HT1080 (cell line): ENCODE measurements around the gene C19orf44. TPM values are rescaled to one million over a fixed set of nuclear protein-coding genes. Genes with fewer than 3 reads are reported as not detected.
"Not testable (repeated sequence)": the region's sequence is repeated elsewhere in the genome, so short reads cannot be mapped to it uniquely, and the experiment has no call there.

Source experiments
- DNase-seq: peaks from one replicate; pipeline ENCODE4 v3.0.0-alpha.2; 2015; ENCODE audit warnings: low read depth
- polyA plus RNA-seq, 2 experiments: library from polyadenylated mRNA; depleted of rRNA; stranded (reverse); fragments of >200 nt; gene quantifications; 2 replicates each; pipeline ENCODE4 v1.2.3, GENCODE V29; 2015
- total RNA-seq: library from RNA; depleted of rRNA; stranded (reverse); fragments of >200 nt; shearing (Covaris generic); gene quantifications from 2 replicates; pipeline ENCODE4 v1.2.3, GENCODE V29; 2014; rRNA removed

Gene C19orf44
- total RNA-seq = 1.4 and 3.1 TPM in 2 replicates
- 1.9 and 2.4 TPM in 2 replicates for polyA plus RNA-seq (2015; cell fraction: cytosol; rRNA removed)
- 4.7 and 4.9 TPM in 2 replicates for polyA plus RNA-seq (2015; cell fraction: nucleus; rRNA removed)

- peak; percentile 99 for DNase-seq
Observed at GRCh38 chr19:16495982-16496612, at the start of gene C19orf44, which contains the start of gene CALR3. C19orf44 (plus strand) TSS chr19:16496394; CDS start chr19:16500793, 4,399 bp downstream. CALR3 (minus strand) TSS chr19:16496167; CDS start chr19:16496129, 38 bp downstream.

DNA sequence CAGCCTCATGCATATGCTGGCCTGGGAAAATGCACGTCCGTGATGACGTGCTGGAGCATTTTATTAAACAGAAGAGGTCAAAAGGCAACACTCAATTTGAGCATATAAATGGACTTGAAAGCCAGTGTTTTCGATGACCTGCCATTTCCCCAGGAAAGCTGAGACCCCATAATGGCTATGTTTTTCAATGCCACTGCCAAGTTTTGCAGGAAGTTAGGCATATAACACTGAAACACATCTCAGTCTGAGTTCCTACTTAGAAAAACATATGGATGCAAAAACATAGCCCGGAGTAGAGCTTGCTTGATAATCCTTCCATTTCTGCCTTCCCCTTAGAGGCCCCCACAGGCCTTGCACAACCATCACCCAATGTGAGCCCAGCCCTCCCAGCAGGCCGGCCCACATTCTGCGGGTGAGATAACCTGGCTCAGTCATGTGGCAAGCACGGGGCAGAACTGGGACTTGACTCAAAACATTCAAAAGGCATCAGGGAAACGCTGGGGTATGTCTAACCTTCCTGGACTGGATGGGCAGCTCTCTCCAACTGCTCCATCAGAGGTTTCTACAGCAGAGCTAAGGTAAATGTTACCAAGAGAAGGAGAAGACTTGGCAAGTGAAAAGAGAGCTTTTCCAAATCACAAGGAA is 49.3 kb upstream of the C19orf44 start:
- DNase-seq = peak; percentile 54

- not testable (repeated sequence) for DNase-seq
Observed at GRCh38 chr19:16448872-16449271, 47.3 kb upstream of the C19orf44 start.

DNA sequence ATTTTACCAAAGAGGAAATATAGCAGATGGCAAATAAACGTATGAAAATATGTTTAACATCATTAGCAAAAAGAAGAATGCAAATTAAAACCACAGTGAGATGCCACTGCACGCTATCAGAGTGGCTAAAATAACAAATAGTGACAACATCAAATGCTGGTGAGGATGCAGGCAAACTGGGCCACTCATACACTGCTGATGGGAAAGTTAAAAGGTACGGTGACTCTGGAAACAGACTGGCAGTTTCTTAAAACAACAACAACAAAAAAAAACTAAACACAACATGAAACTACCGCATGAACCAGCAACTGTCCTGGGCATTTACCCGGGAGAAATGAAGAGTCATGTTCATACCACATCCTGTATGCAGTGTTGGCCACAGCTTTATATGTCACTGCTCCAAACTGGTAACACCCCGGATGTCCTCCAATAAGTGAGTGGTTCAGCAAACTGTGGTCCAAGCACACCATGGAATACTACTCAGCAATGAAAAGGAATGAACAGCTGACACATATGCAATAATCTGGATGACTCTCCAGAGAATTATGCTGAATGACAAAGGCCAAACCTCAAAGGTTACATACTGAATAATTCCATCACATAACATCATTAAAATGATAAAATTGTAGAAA is 46.7 kb upstream of the C19orf44 start:
- DNase-seq = peak; percentile 56

DNA sequence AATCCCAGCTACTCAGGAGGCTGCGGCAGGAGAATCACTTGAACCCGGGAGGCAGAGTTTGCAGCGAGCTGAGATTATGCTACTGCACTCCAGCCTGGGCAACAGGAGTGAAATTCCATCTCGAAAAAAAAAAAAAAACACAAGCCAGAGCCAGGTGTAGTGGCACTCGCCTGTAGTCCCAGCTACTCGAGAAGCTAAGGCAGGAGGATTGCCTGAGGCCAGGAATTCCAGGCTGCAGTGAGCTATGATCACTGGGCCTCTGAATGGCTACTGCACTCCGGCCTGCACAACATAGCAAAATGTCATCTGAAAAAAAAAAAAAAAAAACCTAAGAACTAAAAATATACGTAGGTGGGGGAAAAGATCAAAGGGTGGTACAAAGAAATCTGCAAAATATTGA is 43.9 kb upstream of the C19orf44 start:
- DNase-seq = no peak

DNA sequence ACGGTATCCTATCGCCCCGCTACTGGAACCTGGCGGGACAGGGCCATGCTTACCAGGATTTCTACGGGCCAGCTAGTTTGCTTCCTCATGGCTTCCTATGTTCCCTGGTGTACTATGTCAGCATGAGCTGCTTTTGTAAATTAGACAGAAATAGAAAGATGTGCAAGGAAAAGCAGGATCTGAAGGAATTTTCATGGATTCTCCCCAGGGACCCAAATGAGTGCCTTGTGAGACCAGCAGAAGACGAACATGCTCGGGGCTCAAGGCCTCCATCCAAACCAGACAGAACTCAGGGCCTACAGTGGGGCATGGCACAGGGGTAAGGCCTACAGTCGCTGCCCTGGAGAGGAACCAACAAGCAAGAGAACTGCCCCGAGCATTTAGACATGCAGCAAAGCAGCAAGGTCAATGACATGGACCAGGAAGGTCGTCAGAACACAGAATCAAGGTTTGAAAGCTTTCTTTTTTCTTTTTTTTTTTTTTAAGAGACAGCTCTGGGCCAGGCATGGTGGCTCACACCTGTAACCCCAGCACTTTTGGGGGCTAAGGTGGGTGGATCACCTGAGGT is 41.8 kb upstream of the C19orf44 start:
- no peak for DNase-seq

DNA sequence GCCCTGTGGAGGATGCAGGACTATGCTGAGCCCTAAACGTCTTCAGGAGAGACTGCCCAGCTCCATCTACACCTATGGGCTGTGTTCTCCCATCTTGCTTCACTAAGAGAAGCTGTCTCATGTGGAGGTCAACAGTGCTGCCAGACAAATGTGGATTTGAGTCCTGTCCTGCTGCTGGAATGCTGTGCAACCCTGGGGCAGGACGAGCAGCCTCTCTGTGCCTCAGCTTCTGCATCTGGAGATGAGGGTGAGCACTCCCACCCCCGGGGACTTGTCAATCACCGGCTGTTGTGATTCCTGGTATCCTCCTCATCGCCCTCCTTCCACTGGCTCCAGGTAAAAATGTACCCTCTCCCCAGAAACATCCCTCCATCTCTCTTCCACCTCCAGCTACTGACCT is 40.7 kb upstream of the C19orf44 start:
- DNase-seq = no peak

GRCh38 chr19:16456652-16457194 is 39.5 kb upstream of the C19orf44 start:
- no peak for DNase-seq

GRCh38 chr19:16457195-16457953 is 38.8 kb upstream of the C19orf44 start:
- peak; percentile 60 for DNase-seq

DNA sequence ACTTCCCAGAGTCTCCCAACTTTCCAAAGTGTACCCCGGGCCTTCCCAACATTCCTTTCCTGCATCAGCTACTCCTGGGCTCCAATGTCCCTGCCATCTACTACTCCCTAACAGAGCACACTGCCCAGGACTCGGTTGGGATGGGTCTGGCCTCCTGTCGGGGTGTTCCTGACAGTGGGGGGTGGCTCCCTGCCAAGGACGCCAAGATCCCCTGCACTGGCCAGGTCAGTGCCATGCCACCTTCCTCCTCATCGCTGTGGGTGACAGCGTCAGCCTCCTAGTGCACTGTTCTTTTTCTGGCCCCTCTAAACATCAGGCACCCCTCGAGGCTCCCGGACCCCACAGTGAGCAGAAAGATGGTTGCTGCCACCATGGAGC is 38.3 kb upstream of the C19orf44 start:
- no peak for DNase-seq

DNA sequence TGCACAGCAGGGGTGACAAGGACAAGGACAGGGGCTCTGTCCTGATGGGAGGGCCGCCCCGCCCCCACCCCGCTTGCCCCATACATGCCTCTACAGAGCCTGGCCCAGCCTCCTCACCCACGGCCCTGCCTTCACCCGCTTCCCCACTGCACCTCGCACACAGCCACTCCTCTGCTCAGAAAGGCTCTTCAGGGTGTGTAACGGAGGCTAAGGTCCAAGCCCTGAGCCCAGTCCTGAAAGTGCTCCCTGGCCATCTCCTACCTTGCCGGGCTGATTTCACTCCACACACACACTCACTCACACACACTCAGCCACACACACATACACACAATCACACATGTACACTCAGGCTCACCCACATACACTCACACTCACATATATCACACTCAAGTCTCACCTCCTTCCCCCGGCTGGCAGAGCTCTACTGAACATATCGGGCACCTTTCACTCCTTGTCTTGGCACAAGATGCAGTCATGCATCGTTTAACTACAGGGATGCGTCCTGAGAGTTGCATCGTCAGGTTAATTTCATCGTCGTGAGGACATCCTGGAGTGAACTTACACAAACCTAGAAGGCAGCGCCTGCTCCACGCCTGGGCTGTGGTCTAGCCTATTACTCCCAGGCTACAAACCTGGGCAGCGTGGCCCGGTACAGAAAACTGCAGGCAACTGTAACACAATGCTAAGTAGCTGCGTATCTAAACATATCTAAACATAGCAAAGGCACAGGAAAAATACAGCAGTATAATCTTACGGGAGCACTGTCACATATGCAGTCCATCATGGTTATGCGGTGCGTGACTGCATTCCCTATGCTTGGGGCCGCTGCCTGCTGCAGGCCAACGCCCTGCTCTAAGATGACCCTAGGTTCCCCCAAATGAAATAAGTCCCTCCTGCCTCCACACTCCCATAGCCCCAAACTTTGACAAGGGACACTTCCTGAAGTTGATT is 37.5 kb upstream of the C19orf44 start:
- DNase-seq = no peak

DNA sequence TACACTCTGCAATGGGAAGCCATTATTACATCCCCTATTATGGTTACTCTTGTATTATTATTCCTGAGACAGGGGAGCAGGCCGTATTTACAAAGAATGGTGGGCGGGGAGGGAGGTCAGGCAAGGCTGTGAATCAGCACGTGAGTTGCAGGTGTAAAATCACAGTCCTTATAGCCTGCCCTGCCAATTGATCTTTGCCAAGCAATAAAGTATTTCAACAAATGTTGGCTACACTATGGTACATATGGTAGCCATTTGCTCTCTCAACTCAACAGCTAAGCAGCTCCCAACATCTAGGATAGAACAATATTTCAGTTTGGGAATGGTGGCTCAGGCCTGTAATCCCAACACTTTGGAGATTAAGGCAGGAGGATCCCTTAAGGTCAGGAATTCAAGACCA is 36.5 kb upstream of the C19orf44 start:
- DNase-seq = no peak

- DNase-seq = no peak
Observed at GRCh38 chr19:16460454-16460853, 35.7 kb upstream of the C19orf44 start.

DNA sequence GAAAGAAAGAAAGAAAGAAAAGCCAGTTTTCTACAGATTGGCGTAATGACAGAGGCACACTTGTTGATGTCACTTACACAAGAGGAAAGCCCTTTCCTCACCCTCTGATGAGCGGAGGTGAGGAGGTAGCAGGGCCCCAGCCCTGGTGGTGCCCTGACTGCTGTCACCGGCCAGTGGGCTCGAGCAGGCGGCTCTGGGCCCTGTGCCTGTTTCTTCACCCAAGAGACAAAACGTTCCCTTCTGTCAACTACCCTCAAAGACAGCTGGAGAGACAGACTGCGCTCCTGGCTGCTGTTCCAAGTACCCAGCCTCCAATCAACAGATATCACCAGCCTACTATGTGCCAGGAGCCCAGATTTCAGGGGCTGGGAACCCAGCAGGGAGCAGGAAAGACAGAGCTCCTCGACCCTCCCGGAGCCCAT is 34.6 kb upstream of the C19orf44 start:
- no peak for DNase-seq

DNA sequence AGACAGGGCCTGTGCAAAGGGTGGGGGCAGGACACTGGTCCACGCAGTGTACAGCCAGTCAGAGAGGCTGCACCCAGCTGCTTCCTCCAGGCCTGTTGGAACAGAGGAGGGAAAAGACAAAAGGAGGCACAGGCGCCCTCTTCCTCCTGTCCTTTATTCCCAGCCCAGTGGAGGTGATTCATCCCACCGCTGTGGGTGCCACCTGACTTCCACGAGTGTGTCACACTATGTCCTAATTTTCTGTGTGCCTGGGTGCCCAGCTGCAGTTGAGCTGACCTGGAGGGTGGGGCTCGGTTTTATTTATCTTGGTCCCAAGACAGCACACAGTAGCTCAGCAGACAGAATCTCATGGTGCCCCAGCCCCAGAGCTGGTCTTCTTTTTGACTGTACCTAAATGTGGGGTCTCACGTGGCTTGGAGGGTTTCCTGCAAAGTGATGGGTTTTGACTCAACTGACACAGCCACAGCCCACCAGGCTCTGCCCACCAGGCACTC is 33.4 kb upstream of the C19orf44 start:
- peak; percentile 75 for DNase-seq

GRCh38 chr19:16463341-16463990 is 32.7 kb upstream of the C19orf44 start:
- DNase-seq = no peak

GRCh38 chr19:16463991-16464575 is 32.1 kb upstream of the C19orf44 start:
- no peak for DNase-seq

GRCh38 chr19:16465239-16465638 is 31.0 kb upstream of the C19orf44 start:
- DNase-seq = no peak
